ENCODE results near the gene CLEC20A.

DNA sequence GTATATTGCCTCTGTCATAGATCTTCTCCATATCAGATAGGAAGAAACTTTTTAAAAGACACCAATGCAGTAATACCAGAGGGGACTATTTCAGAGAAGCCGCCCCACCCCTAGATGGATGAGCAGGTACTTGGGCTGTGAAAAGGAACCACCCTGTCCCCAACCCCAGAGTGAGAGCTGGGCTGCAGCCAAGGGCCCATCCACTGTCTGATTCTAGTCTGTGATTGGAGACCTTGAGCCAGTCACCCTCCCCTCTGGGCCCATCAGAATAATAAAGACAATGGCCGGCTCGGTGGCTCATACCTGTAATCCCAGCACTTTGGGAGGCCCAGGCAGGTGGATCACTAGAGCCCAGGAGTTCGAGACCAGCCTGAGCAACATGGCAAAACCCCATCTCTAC is 5.0 kb downstream of the CLEC20A start:
- TF ChIP-seq CTCF (conservative IDR thresholded peaks at IDR 0.05) (no peak), EZH2 (IDR thresholded peaks at IDR 0.05; ENCODE audit: low read depth) (no peak)
